ENCODE data around the gene PHTF1.

The PHTF1 gene

DNA sequence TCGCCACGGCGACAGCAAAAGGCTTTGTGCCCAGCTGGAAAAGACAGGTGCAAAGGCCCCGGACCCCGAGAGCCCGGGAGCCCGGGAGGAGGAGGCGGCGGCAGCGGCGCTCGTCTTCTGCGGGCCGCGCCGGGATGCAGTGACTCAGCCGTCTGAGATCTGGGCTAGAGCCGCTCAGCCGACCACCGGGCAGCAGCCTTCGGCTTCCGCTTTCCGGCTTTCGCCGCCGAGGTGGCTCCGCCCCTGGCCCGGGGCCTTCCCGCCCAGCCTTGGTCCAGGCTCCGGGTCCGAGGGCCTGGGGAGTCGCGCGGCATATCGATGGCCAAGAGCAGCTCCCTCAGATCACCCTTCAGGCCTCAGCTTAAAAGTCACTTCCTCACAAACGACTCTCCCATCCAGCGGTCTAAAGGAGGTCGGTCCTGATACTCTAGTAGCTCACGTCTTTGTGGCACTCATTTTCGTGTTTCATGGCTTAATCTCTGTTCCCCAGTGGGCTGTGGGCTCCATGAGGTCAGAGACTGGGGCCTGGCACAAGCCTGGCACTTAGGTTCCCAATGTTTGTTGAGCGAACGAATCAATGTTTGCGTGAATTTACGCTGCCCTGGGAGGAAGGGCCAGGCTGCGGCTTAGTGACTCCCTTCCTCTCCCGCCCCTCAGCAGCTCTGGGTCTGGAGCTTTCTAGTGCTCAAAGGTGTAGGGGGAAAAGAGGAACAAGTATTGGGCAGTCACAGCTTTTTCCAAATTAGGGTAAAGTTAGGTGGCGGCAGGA, at the start of gene PHTF1:
Gene PHTF1 (minus strand): TSS at position 154 of the 769 bp plus-strand sequence. CDS start 783 bp downstream, outside the sequence.
- DNase-seq: peak; percentile 74

DNA sequence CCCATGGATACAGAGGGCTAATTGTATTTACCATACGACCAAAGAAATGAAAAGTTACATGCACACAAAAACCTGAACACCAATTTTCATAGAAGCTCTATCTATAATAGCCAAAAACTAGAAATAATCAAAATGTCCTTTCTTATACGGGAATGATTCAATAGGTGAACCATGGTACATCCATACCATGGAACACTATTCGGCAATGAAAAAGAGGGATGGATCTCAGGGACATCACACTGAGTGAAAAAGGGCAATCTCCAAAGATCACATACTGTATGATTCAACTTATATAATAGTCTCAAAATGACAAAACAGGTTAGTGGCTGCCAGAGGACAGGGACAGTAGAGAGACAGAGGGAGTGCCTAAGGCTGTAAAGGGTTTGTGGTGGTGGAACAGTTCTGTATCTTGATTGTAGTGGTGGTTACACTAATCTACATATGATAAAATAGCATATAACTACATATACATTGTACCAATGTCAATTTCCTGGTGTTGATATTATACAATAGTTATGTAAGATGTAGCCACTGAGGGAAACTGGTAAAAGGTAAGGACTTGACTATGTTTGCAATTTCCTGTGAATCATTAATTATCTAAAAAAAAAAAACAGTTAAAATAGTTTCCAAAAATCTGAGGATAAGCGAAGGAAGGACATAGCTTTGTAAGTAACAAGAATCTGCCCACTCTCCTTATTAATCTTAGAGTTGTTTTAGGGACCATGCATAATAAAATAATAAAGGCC, 49.3 kb upstream of the PHTF1 start:
- DNase-seq: no peak

DNA sequence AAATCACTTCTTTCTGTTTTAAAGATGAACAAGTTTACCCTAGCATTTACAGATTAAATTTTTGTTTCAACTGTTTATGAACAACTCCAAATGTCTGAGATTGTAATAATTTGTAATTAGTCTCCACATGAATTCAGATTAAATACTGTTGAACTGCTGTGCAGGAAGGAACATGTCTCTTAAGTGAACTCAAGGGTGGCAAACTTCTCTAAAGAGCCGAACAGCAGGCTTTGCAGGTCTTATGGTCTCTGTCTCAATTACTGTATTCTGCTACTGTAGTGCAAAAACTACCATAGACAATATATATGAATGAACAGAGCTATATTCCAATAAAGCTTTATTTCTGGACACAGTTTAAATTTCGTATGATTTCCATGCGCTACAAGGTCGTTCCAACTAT, 46.4 kb upstream of the PHTF1 start:
- no peak for DNase-seq

DNA sequence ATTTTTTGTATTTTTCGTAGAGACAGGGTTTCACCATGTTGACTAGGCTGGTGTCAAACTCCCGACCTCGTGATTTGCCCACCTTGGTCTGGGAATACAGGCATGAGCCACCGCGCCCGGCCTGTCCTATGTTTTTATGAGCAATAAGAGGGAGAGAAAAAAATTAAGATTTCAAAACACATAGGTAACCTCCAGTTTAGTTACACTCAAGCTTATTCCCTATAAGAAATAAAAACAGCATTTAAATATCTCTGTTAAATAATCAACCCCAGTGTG, 45.9 kb upstream of the PHTF1 start:
- DNase-seq: no peak

DNA sequence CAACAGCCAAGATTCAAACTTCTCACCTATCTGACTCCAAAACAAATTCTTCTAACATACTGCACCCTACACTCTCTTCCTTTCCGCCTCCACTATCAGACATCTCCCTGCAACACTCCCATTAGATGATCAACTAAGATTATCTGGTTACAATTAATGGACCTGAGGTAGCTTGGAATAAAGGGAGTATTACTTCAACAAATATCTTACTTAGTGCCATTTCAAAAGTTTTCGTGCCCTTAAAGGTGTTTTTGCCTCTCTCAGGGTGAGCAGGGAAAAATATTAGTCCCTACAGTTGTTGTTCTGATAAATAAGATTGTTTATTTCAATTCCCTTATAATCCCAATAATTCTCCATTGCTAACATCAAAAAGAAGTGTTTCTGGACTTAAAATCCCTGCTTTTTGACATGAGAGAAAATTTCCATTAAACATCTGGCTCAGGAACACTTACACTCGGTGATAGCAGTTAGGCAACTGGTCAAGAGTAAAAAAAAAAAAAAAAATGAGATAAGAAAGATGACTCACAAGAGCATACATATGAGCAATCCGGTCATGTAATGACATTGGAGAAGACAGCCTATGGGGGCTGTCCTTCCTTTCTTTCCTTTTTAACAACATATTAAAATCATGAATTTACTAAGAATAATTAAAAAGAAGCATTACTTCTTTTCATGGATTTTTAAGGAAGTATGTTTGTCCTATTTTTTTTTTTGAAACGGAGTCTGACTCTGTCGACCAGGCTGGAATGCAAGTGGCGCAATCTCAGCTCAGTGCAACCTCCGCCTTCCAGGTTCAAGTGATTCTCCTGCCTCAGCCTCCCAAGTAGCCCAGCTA, 45.4 kb upstream of the PHTF1 start:
- no peak for DNase-seq

DNA sequence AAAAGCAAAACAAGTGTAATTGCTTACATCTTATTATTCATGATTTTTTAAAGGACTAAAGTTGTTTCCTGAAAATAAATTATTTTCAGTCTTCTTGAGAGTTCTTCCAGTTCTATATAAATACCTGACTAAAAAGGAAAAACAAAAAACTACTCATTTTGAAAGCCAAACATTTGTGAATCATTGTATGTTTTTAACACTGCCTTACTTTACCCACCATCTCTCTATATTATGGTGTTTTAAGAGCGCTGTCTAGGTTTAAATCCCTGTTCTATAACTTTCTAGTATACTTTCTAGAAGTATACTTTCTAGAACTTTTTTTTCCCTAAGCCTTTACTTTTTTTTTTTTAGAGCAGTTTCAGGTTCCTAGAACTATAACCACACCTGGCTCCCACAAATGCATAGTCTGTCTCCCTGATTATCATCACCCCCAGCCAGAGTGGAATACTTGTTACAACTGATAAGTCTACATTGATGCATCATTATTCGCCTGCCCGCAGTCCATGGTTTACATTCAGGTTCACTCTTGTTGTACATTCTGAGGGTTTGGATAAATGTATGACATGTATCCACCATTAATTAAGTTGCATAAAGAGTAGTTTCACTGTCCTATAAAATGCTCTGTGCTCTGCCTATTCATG, 43.2 kb upstream of the PHTF1 start:
- DNase-seq: no peak

DNA sequence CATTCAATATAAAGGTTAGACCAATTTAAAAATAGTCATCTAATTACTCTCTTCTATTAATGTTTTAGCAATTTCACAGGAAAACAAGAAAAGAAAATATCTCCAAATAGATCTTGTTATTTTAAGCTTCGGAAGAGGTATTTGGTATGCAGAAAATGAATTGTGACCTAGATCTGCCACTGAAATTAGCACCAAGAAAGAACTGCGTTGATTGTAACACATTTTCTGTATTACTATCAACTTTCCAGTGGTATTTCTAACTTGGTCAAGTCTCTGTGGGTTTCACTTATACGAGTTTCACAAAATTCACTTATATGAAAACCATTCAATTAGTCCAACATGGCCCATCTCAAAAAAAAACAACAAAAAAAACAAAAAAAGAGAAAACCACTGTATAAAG, 41.2 kb upstream of the PHTF1 start:
- DNase-seq: no peak

DNA sequence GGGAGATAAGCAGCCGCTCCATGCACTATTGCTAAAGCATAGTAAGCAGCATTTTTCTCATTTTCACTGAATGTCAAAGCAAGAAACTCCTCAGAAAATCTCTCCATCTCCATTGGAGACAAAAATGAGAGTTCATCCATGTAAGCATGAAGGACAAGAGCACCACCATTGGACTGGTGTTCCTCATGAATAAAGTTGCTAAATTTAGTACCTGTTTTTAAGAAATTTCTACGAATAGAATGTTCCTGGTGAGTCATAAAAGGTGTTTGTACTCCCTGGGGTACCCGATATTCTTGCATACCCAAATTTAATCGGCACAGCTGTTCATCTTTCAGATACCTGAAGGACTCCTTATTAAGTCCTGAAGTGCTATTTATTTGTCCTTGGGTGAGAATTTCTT, 38.2 kb upstream of the PHTF1 start:
- no peak for DNase-seq

DNA sequence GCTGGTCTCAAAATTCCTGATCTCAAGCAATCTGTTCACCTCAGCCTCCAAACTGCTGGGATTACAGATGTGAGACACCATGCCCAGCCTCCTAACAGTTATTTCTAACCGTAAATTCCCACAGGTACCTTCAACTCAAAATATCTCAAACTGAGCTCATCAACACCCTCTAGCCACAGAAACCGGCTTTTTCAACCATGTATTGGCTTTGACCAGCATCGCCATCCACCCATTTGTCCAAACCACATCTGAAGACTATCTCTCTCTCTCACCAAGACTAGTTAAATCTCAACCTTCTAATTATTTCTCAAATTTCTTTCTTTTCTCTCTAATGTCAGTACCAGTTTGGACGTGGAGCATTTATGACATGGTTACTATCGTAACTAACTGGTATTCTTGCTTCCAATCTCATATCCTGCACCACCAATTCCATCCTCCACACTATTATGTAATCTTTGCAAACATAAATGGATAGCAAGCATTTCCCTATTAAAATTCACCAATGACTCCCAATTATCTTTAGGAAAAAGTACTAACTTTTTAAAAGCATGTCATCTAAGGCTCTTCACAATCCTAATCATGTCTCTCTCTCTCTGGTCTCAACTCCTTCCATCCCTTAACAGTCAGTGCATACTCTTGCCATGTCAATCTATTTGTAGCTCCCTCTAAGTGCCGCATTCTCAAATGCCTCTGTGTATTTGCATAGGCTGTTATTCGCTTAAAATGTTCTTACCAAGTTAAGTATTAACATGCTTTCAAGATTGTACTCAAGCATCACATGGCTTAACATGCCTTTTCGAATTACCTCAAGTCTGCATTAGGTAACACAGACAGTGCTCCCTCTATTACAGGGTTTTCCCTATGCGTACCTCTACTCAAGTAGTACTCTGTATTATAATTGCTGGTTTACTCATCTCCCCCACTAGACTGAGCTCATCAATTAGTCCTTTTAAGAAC, 34.9 kb upstream of the PHTF1 start:
- DNase-seq: no peak

DNA sequence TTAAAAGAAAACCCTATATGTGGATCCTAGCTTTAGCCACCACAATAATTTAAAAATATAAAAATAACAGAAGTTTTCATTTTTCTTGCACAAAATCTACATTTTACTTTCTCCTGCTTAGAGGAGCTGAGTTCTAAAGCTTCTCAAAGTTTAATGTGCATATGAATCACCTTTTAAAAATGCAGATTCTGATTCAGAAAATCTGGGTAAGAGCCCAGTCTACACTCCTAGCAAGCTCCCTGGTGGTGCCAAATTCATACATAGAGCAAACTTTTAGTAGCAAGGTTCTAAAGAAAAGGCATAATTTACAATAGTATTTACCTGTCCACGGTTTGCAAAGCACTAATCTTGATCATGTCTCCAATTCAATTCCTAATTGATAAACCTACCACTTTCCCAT, 33.7 kb upstream of the PHTF1 start:
- no peak for DNase-seq

DNA sequence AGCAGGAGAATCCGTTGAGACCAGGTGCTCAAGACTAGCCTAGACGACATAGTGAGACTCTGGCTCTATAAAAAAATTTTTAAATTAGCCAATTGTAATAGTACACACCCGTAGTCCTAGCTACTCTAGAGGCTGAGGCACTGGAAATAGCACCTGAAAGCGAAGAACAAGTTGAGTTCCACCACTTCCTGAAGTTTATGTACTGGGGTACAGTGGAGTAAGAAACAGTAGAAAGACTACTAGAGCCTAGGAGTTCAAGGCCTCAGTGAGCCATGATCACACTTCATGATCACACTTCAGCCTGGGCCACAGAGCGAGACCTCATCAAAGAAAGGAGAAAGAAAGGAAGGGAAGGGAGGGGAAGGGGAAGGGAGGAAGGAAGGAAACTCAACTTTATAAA, 33.2 kb upstream of the PHTF1 start:
- DNase-seq: no peak

DNA sequence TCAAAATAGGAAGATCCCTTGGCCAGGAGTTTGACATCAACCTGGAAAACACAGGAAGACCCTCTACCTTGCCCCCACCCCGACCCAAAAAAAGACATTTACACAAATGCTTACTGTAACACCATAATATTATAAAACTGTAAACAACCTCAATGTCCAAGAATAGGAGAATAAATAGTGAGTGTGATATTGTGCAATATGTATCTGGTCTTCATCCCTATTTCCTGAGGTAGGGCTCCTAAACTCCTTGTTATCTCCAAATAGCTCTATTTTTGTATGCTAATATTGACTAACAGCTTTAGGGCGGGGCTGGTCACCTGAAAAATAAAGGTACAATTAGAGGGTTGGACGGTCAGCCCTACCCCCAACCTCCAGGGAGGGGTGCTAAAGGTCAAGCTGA, 29.5 kb upstream of the PHTF1 start:
- DNase-seq: no peak

DNA sequence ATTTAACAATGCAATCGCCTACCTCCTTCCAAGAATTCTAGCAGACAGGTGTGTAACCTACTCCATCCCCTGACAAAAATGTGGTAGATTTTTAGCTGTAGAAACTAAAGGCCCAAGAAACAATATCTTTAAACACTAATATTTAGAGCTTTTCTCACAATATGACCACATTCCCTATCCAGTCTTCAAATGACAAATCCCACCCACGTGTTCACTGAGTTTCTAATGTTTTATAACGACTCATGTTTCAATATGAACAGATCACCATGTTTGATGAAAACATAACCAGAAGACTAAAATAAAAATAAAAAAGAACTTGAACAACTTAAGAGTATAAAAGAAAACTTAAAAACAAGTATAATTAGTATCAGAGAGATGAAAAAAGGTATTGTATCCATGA, 28.4 kb upstream of the PHTF1 start:
- no peak for DNase-seq

DNA sequence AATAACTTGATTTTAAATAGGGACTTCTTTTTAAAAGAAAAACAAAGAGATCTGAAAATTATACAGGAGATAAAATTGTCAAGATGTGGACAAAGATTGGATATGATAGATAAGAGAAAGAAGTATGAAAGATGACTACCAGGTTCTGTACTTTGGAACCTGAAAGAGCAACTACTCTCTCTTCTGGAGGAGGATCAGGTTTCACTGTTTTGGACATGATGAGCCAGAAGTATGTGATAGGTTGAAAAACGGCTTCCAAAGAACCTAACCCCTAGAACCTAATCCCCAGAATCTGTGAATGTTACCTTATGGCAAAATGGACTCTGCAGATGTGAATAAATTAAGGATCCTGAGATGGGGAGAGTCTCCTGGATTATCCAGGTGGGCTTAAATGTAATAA, 26.8 kb upstream of the PHTF1 start:
- DNase-seq: peak; percentile 1

DNA sequence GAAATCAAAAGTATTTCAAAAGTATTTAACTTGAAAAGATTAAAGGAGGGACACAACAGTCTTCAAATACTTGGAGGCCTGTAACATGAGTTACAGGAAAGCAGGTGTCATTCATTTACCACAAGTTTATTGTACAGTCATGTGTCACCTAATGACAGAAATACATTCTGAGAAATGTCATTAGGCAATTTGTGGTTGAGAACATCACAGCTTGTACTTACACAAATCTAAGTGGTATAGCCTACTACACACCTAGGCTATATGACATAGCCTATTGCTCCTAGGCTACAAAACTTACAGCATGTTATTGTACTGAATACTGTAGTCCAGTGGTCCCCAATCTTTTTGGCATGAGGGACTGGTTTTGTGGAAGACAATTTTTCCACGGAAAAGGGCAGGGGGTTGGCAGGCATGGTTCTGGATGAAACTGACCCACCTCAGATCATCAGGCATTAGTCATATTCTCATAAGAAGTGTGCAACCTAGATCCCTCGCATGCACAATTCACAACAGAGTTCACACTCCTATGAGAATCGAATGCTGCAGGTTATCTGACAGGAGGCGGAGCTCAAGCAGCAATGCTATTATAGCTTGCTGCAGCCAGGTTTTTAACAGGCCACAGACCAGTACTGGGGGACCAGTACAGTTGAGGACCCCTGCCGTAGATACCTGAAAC, 25.0 kb upstream of the PHTF1 start:
- no peak for DNase-seq

DNA sequence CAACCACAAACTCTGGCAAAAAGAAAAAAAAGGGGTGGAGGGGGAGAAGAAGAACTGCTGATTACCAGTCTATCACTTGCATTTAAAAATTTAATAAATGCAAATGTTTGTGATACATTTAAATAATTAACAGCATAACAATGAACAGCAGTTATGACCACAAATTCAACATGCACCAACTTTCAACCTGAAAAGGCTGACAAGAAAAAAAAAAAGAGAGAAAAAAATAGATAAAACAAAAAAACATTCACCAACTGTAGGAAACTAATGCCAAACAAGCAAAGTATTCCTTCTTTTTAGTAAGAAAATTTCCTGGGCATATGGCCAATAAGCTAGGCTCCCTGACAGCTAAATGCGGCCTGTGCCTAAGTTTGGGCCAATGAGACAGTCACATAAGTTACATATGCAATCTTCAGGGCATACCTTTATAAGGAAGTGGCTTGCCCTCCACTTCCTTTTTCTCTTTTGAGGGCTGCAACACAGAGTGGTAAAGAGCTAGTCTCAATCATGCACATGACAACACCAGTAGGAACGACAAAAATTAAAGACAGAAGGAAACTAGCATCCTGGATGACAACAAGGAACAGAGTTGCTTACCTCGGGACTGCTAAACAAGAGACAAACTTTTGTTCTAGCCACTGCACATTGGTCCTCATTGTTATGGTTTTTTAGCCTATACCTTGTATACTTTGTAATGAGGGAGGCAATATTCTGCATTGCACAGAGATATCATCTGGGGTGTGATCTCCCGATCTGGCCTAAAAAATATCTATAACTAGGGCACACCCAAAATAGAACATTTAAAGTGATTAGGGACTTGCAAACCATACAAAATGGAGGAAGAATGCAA, 24.2 kb upstream of the PHTF1 start:
- DNase-seq: no peak

DNA sequence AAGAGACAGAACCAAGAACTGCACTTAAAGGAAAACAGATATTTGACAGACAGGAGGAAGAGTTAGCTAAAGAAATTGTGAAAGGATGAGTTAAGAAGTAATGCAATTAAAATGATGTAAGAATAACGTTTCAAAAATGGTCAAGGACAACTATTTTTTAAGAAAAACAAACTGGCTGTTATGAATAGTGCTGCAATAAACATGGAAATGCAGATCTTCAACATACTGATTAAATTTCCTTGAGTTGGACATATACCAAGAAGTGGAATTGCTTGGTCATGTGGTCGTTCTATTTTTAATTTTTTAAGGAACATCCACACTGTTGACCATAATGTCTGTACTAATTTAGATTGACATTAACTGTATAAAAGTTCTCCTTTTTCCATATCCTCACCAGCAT, 23.1 kb upstream of the PHTF1 start:
- no peak for DNase-seq

DNA sequence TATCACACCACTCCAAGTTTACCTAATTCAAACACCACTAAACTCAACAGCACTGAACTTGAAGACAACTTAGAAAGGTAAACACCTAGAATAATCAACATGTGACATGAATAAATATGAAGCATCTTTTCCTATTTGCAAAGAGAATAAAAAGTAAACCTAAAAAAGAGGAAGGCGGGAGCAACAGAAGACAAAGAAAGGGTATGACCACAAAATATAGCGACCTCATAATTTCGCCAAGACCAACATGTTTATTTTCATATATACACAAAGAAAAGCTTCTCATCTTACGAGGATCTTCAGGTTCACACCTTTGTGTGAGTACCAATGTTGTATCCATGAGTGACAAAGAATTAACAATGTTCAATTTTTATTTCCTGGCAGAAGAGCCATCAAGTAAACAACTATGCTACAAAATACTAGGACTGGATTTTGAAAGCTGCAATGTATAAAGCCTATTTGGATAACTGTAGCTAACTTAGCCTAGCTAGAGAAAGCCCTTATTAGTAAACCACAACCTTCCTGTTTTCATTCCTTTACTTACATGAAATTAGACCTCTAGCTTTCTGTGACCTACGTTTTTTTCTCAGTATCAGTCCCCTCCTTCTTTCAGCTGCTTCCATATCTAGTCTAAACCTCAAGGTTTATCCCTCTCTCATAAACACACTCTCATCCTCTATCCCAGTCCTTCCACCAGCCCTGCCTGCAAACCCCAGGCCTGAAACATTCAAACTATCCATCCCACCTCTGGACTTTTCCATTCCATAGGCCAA, 21.3 kb upstream of the PHTF1 start:
- no peak for DNase-seq

DNA sequence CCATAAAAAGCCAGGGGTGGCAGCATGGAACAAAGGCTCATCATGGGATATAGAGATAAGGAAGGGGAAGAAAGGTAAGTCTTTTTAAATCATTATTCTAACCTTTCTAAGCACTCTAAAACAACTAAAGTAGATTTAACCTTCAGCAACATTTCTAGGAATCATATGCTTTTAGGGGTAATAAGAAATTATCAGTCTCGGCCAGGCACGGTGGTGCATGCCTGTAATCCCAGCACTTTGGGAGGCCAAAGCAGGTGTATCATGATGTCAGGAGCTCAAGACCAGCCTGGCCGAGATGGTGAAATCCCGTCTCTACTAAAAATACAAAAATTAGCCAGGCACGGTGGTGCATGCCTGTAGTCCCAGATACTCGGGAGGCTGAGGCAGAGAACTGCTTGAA, 20.3 kb upstream of the PHTF1 start:
- no peak for DNase-seq

DNA sequence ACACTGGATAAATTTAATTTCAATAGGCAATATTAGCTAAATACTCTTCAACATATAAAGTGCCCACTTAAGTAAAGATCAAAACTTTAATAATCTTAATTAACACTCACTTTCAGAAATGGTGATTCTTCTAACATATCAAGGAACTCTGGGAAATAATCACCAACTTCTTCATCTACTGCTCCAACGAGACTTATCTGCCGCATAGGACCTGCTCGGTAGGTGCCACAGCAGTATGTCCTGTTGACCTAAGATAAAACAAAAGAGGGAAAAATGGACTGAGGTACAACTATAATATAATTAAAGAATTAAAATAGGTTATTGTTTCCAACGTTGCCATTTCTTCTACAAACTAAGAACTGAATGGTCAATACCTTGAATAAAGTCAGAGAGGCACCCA, 18.3 kb upstream of the PHTF1 start:
- no peak for DNase-seq

All from NCI-H69 (cell line).